Nephron (organoid): ENCODE measurements around the gene RBFOX1.
A peak's percentile ranks its signal among the peaks of the same experiment; 100 is the strongest.

ENCODE experiments used
- H3K27ac Mint-ChIP-seq, 3 experiments: 2 replicates each; pipeline ENCODE4 v1.8.0; 2020; ENCODE audit warnings: mixed read lengths in 3 of 3, mild to moderate bottlenecking in 2 of 3, moderate library complexity in 1 of 3
- H3K27me3 Mint-ChIP-seq: 2 replicates; pipeline ENCODE4 v1.8.0; 2021; ENCODE audit warnings: low read depth, mild to moderate bottlenecking, moderate library complexity, mixed read lengths
- H3K36me3 Mint-ChIP-seq: 2 replicates; pipeline ENCODE4 v1.8.0; 2020; ENCODE audit warnings: low read depth, mixed read lengths
- H3K4me1 Mint-ChIP-seq: 2 replicates; pipeline ENCODE4 v1.8.0; 2020; ENCODE audit warnings: mixed read lengths
- H3K4me3 Mint-ChIP-seq, 3 experiments: 2 replicates each; pipeline ENCODE4 v1.8.0; 2020; ENCODE audit warnings: mild to moderate bottlenecking in 3 of 3, mixed read lengths in 3 of 3, moderate library complexity in 2 of 3
- H3K9me3 Mint-ChIP-seq: 2 replicates; pipeline ENCODE4 v1.8.0; 2020; ENCODE audit warnings: mixed read lengths
- CTCF ChIP-seq, 3 experiments: fragments of 200-600 bp; sonication (generic); IDR thresholded peaks; one replicate each; pipeline ENCODE4 v1.5.0; 2021; ENCODE audit warnings: antibody characterized with exemption in 3 of 3; ENCODE audit not compliant: unreplicated experiment in 3 of 3

Gene RBFOX1

GRCh38 chr16:7722761-7723160, 390.1 kb downstream of the RBFOX1 start:
- H3K4me1 Mint-ChIP-seq, result no peaks in the 10 kb centered on the region
- no peak overlapping the region for H3K27ac Mint-ChIP-seq
- no peak overlapping the region for H3K4me3 Mint-ChIP-seq
- H3K9me3 Mint-ChIP-seq, result peaks cover 2% of the 10 kb centered on the region
- H3K27me3 Mint-ChIP-seq, result no peaks in the 10 kb centered on the region
- TF ChIP-seq CTCF (IDR thresholded peaks at IDR 0.05; ENCODE audit: unreplicated experiment in 3 of 3), result no peak
- no peaks in the 10 kb centered on the region for H3K36me3 Mint-ChIP-seq

DNA sequence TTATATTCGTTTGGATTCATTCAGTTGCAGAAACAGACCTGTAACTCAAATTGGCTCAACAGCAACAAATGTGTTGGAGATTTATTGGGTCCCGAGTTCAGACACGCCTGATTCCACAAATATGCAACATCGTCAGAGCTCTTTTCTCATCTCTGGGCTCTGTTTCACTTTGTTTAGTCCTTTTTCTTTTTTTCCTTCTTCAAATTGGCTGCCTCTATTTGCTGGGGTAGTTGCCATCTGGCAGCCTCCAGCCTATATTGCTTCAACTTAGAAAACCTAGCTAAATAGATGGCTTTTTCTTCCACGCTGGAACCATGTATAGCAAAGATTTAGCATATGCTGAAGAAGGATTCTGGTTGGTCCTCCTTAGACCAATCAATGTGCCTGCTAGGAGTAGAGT, 398.5 kb downstream of the RBFOX1 start:
- H3K9me3 Mint-ChIP-seq, result peaks cover 2% of the 10 kb centered on the region
- no peak overlapping the region for H3K27ac Mint-ChIP-seq
- no peaks in the 10 kb centered on the region for H3K27me3 Mint-ChIP-seq
- no peak for TF ChIP-seq CTCF (IDR thresholded peaks at IDR 0.05; ENCODE audit: unreplicated experiment in 3 of 3)
- peaks cover 5% of the 10 kb centered on the region for H3K4me1 Mint-ChIP-seq
- H3K4me3 Mint-ChIP-seq, result no peak overlapping the region
- no peaks in the 10 kb centered on the region for H3K36me3 Mint-ChIP-seq

DNA sequence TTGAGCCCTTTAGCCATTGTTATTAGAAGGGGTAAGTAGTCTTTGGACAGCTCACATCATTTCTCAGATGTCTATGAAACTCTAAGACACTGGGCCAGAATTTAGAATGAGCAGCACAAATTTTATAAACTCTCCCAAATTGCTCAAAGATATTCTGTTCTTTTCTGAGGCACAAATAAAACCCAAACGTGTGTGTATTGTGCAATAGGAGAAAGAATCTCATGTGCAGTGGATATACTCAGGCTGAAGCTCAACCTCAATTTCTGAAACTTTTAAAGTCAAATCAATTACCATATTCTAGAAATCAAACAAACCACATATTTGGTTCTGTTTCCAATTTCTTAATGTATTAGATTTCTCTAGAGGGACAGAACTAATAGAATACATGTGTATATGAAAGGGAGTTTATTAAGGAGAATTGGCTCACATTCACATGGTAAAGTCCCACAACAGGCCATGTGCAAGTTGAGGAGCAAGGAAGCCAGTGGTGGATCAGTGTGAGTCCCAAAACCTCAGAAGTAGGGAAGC, 403.6 kb downstream of the RBFOX1 start:
- no peaks in the 10 kb centered on the region for H3K36me3 Mint-ChIP-seq
- TF ChIP-seq CTCF (IDR thresholded peaks at IDR 0.05; ENCODE audit: unreplicated experiment in 3 of 3), result no peak
- peaks cover 4% of the 10 kb centered on the region for H3K27me3 Mint-ChIP-seq
- no peak overlapping the region for H3K27ac Mint-ChIP-seq
- no peak overlapping the region for H3K4me3 Mint-ChIP-seq
- H3K4me1 Mint-ChIP-seq, result peaks cover 4% of the 10 kb centered on the region
- H3K9me3 Mint-ChIP-seq, result peaks cover 3% of the 10 kb centered on the region

GRCh38 chr16:7742626-7743025, 410.0 kb downstream of the RBFOX1 start:
- H3K36me3 Mint-ChIP-seq, result no peaks in the 10 kb centered on the region
- no peak for TF ChIP-seq CTCF (IDR thresholded peaks at IDR 0.05; ENCODE audit: unreplicated experiment in 3 of 3)

DNA sequence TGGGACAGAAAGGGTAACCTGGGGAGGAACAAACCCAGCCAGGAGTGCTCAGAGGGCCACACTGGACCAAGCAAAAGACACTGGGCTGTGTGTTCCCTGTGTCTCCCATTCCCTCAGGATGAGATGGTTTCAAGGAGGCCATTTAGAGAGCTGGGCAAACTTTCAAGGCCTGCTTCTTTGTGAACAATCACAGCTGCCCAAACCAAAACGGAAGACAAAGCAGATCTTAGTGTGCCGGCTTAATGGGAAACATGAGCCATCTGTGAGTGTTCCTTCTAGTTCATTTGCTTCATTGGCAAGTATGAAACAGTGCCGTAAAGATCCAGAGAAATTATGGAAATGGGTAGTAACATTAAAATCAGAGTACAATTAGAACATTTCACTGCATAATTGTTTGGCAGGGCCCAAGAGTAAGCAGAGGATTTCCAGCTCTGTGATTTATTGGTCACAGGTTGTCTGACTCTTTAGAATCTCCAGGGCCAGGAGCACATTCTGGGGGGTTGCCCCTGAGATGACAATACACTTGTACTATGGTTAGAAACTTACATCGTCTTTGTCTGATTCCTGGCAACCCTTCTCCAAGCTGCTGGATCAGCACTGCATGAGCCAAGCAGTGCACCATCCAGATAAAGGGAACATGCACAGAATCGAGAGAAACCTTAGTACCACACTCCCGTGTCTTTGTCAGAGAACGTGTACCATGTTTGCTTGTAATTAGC, 412.1 kb downstream of the RBFOX1 start:
- Mint-ChIP-seq H3K9me3 (no peaks in the 10 kb centered on the region), H3K27ac (peak overlapping the region in 1 of 3 experiments; percentile 26), H3K36me3 (no peaks in the 10 kb centered on the region), H3K27me3 (no peaks in the 10 kb centered on the region), H3K4me1 (peaks cover 23% of the 10 kb centered on the region), H3K4me3 (no peak overlapping the region)
- TF ChIP-seq CTCF (IDR thresholded peaks at IDR 0.05; ENCODE audit: unreplicated experiment in 3 of 3), result no peak

More at GRCh38 chr16:7742626-7743025, 410.0 kb downstream of the RBFOX1 start:
- Mint-ChIP-seq H3K9me3 (peaks cover 3% of the 10 kb centered on the region), H3K4me3 (no peak overlapping the region), H3K27ac (no peak overlapping the region), H3K27me3 (no peaks in the 10 kb centered on the region), H3K4me1 (peaks cover 23% of the 10 kb centered on the region)

DNA sequence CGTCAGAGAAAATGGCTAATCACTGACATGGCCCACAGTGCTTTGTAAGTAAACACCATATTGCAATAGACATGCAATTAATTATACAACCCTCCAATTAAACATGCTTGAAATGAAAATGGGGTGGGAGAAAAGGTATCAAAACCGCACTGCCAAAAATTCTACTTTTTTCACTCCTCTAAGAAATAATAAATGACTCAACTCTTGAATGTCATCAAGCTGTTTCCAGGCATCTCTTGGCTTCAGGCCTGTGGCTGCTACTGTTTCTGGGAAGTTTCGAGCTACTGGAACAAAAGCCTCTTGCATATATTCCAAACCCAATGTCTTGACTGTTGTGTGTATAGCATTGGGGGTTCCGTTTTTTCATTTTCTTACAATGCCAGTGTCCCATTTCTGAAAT, 412.6 kb downstream of the RBFOX1 start:
- peaks cover 23% of the 10 kb centered on the region for H3K4me1 Mint-ChIP-seq
- no peaks in the 10 kb centered on the region for H3K27me3 Mint-ChIP-seq
- no peaks in the 10 kb centered on the region for H3K36me3 Mint-ChIP-seq
- no peak overlapping the region for H3K27ac Mint-ChIP-seq
- no peak overlapping the region for H3K4me3 Mint-ChIP-seq
- no peak for TF ChIP-seq CTCF (IDR thresholded peaks at IDR 0.05; ENCODE audit: unreplicated experiment in 3 of 3)
- no peaks in the 10 kb centered on the region for H3K9me3 Mint-ChIP-seq
